Breast epithelium (tissue), 3 donors: ENCODE measurements around the gene FHOD3.

ENCODE experiments used
- CTCF ChIP-seq, 3 donors: fragments of 450-650 bp; IDR thresholded peaks; one replicate each; pipeline ENCODE4 v1.5.1; 2016 to 2017; ENCODE audit warnings: antibody characterized with exemption in 3 of 3, mild to moderate bottlenecking in 3 of 3, moderate library complexity in 3 of 3
- POLR2A ChIP-seq: fragments of 450-650 bp; IDR thresholded peaks from one replicate; pipeline ENCODE4 v1.6.1; 2016; ENCODE audit warnings: antibody characterized with exemption, mild to moderate bottlenecking, moderate library complexity
- POLR2AphosphoS5 ChIP-seq, 3 donors: sonication (generic); formaldehyde crosslinking; IDR thresholded peaks; one replicate each; pipeline ENCODE4 v1.6.1; 2017; ENCODE audit warnings: antibody characterized with exemption in 3 of 3

GRCh38 chr18:36503477-36503876, 206.0 kb downstream of the FHOD3 start:
- TF ChIP-seq CTCF (IDR thresholded peaks at IDR 0.05) (no peak), POLR2AphosphoS5 (IDR thresholded peaks at IDR 0.05) (no peak), POLR2A (no peak)
